Measurements from ENCODE around the gene NMNAT3.

GRCh38 chr3:139715166-139715565, 37.4 kb upstream of the NMNAT3 start:
- TF ChIP-seq, protein P1, sequence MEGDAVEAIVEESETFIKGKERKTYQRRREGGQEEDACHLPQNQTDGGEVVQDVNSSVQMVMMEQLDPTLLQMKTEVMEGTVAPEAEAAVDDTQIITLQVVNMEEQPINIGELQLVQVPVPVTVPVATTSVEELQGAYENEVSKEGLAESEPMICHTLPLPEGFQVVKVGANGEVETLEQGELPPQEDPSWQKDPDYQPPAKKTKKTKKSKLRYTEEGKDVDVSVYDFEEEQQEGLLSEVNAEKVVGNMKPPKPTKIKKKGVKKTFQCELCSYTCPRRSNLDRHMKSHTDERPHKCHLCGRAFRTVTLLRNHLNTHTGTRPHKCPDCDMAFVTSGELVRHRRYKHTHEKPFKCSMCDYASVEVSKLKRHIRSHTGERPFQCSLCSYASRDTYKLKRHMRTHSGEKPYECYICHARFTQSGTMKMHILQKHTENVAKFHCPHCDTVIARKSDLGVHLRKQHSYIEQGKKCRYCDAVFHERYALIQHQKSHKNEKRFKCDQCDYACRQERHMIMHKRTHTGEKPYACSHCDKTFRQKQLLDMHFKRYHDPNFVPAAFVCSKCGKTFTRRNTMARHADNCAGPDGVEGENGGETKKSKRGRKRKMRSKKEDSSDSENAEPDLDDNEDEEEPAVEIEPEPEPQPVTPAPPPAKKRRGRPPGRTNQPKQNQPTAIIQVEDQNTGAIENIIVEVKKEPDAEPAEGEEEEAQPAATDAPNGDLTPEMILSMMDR (optimal IDR thresholded peaks at IDR 0.05 in 1 of 3, IDR thresholded peaks at IDR 0.05 in 1 of 3, conservative IDR thresholded peaks at IDR 0.05 in 1 of 3; ENCODE audit: extremely low read depth in 1 of 3, insufficient read depth in 2 of 3, low read length in 3 of 3) = no peak
- no peak for TF ChIP-seq EZH2 (IDR thresholded peaks at IDR 0.05; ENCODE audit: low read length)

All from keratinocyte (primary cell).